SK-N-SH (cell line): Measurements from ENCODE around the gene ERBB2. TPM values are rescaled to one million over a fixed set of nuclear protein-coding genes. Genes with fewer than 3 reads are reported as not detected.

Source experiments
- CTCF ChIA-PET: fragments of 300-600, 350-600 bp; formaldehyde crosslinking; extraction: SDS; loops from one replicate; lab custom pipeline; 2021; lab: Yijun Ruan, JAX
- POLR2A ChIA-PET: fragments of 350-600 bp; sonication (Branson Sonifier 250); formaldehyde crosslinking; extraction: SDS; loops from one replicate; lab custom pipeline; 2020; ENCODE audit warnings: antibody characterized with exemption, inconsistent platforms; lab: Yijun Ruan, JAX
- DNase-seq: peaks from one replicate; pipeline ENCODE4 v3.0.0; 2012
- H2AFZ ChIP-seq: fragments of 200-600 bp; sonication (generic); 2 replicates; pipeline ENCODE4 v1.8.1; 2016; ENCODE audit warnings: antibody characterized with exemption, mild to moderate bottlenecking, low read depth
- H3F3A ChIP-seq: fragments of 200-600 bp; sonication (generic); replicated peaks from 2 replicates; pipeline ENCODE3; 2016; ENCODE audit warnings: antibody characterized with exemption, mild to moderate bottlenecking; ENCODE audit not compliant: insufficient read depth
- H3K27ac ChIP-seq, 2 experiments: fragments of 200-500 bp in 1 of 2; fragments of 200-600 bp in 1 of 2; sonication (Bioruptor generic) in 1 of 2; sonication (generic), shearing (Covaris generic) in 1 of 2; 2 replicates each; pipeline versions ENCODE4 v1.5.1 to v1.6.1; 2014 to 2016; ENCODE audit warnings: low read depth in 2 of 2, inconsistent platforms in 1 of 2, low read length in 1 of 2, mild to moderate bottlenecking in 1 of 2, mixed read lengths in 1 of 2
- H3K27me3 ChIP-seq: fragments of 200-600 bp; sonication (generic), shearing (Covaris generic); 2 replicates; pipeline ENCODE4 v1.6.1; 2016; ENCODE audit warnings: mixed run types; ENCODE audit not compliant: insufficient read depth
- H3K36me3 ChIP-seq, 2 experiments: fragments of 200-500 bp in 1 of 2; fragments of 200-600 bp in 1 of 2; sonication (Bioruptor generic) in 1 of 2; sonication (generic) in 1 of 2; replicated peaks in 1 of 2; 2 replicates each; pipeline versions ENCODE3 to v1.5.1; 2014 to 2016; ENCODE audit warnings: low read length in 1 of 2, mild to moderate bottlenecking in 1 of 2; ENCODE audit not compliant: insufficient read depth in 2 of 2, control insufficient read depth in 1 of 2
- H3K4me1 ChIP-seq, 2 experiments: fragments of 200-500 bp in 1 of 2; fragments of 200-600 bp in 1 of 2; sonication (Bioruptor generic) in 1 of 2; sonication (generic), shearing (Covaris generic) in 1 of 2; 2 replicates each; pipeline versions ENCODE4 v1.5.1 to v1.6.1; 2014 to 2016; ENCODE audit warnings: low read depth in 1 of 2, low read length in 1 of 2, mixed run types in 1 of 2; ENCODE audit not compliant: insufficient read depth in 2 of 2, control insufficient read depth in 1 of 2
- H3K4me2 ChIP-seq: fragments of 200-600 bp; sonication (generic), shearing (Covaris generic); 2 replicates; pipeline ENCODE4 v1.6.1; 2017; ENCODE audit warnings: mixed run types
- H3K4me3 ChIP-seq, 2 experiments: fragments of 200-500 bp in 1 of 2; fragments of 200-600 bp in 1 of 2; sonication (Bioruptor generic) in 1 of 2; sonication (generic), shearing (Covaris generic) in 1 of 2; 2 replicates each; pipeline versions ENCODE4 v1.5.1 to v1.8.1; 2014 to 2016; ENCODE audit warnings: low read depth in 2 of 2, inconsistent platforms in 1 of 2, low read length in 1 of 2, mild to moderate bottlenecking in 1 of 2, mixed read lengths in 1 of 2, moderate library complexity in 1 of 2
- H3K79me2 ChIP-seq: fragments of 200-600 bp; sonication (generic); 2 replicates; pipeline ENCODE4 v1.8.1; 2017; ENCODE audit warnings: mild to moderate bottlenecking; ENCODE audit not compliant: insufficient read depth
- H3K9ac ChIP-seq: fragments of 200-600 bp; sonication (generic); 2 replicates; pipeline ENCODE4 v1.6.1; 2017; ENCODE audit warnings: mixed run types
- H3K9me2 ChIP-seq: fragments of 200-600 bp; sonication (generic); 2 replicates; pipeline ENCODE4 v1.6.1; 2017; ENCODE audit warnings: mixed run types
- H3K9me3 ChIP-seq: fragments of 200-600 bp; sonication (generic); 2 replicates; pipeline ENCODE4 v1.6.1; 2017; ENCODE audit warnings: mixed run types, mild to moderate bottlenecking, moderate library complexity
- H4K20me1 ChIP-seq: fragments of 200-600 bp; sonication (generic); 2 replicates; pipeline ENCODE4 v1.6.1; 2017; ENCODE audit warnings: mild to moderate bottlenecking, mixed run types; ENCODE audit not compliant: insufficient read depth
- CHD2 ChIP-seq: fragments of 150-350 bp; IDR thresholded peaks from 2 replicates; pipeline ENCODE4 v1.6.1; 2018; ENCODE audit warnings: low read length; ENCODE audit not compliant: partially characterized antibody
- CTCF ChIP-seq: fragments of 200-600 bp; sonication (generic); IDR thresholded peaks from 2 replicates; pipeline ENCODE4 v1.6.1; 2017; ENCODE audit warnings: antibody characterized with exemption, mild to moderate bottlenecking, moderate library complexity
- ELF1 ChIP-seq: IDR thresholded peaks from 2 replicates; pipeline ENCODE4 v1.4.0; 2012
- GABPA ChIP-seq: IDR thresholded peaks from 2 replicates; pipeline ENCODE4 v1.4.0; 2012; ENCODE audit warnings: low read depth, mild to moderate bottlenecking
- GATA2 ChIP-seq: sonication (generic); formaldehyde crosslinking; IDR thresholded peaks from 2 replicates; pipeline ENCODE4 v1.5.0; 2020; ENCODE audit warnings: mild to moderate bottlenecking, missing genetic modification reagents
- IRF3 ChIP-seq: fragments of 150-350 bp; IDR thresholded peaks from 2 replicates; pipeline ENCODE4 v1.6.1; 2016; ENCODE audit warnings: mild to moderate bottlenecking, low read depth, low read length
- MEF2A ChIP-seq: IDR thresholded peaks from 2 replicates; pipeline ENCODE4 v1.4.0; 2012; ENCODE audit warnings: low read depth, borderline replicate concordance
- MXI1 ChIP-seq: IDR thresholded peaks from 2 replicates; pipeline ENCODE4 v1.6.1; 2012; ENCODE audit warnings: mild to moderate bottlenecking, low read depth, low read length, improper control_type of control experiment
- NRF1 ChIP-seq: IDR thresholded peaks from 2 replicates; pipeline ENCODE4 v1.6.1; 2012; ENCODE audit warnings: low read depth, mild to moderate bottlenecking, low read length
- PBX3 ChIP-seq: IDR thresholded peaks from 2 replicates; pipeline ENCODE4; 2012
- RCOR1 ChIP-seq: fragments of 150-350 bp; IDR thresholded peaks from 2 replicates; pipeline ENCODE4 v1.6.1; 2017; ENCODE audit warnings: antibody characterized with exemption, low read length
- REST ChIP-seq: IDR thresholded peaks from 2 replicates; pipeline ENCODE4 v1.6.1; 2012; ENCODE audit warnings: mild to moderate bottlenecking, low read depth, low read length, moderate library complexity
- TCF12 ChIP-seq: IDR thresholded peaks from 2 replicates; pipeline ENCODE4 v1.4.0; 2012
- WGBS: methylation state at CpG from one replicate; pipeline ENCODE4 v1.1.6; 2017; ENCODE audit warnings: low lambda C conversion rate; 5-methylcytosine and 5-hydroxymethylcytosine counted together
- polyA plus RNA-seq, 3 experiments: library from polyadenylated mRNA; depleted of rRNA; stranded (reverse); fragments of >200 nt; gene quantifications; 2 replicates each; pipeline ENCODE4 v1.2.3, GENCODE V29; 2012

Gene ERBB2
- polyA plus RNA-seq, 1 of the 3 experiments (the other 2 are of a cell fraction): 1.9 TPM

- H3K36me3 ChIP-seq: peaks cover 0 to 4% of the 10 kb centered on the region in 2 experiments
Measured at GRCh38 chr17:39726617-39727016, 26.8 kb downstream of the ERBB2 start.

More at GRCh38 chr17:39726617-39727016, 26.8 kb downstream of the ERBB2 start:
- H2AFZ ChIP-seq: no peak overlapping the region
- 100% methylated on average over 1 of the region's 9 CpGs for WGBS
- no peaks in the 10 kb centered on the region for H3K9me3 ChIP-seq
- no peaks in the 10 kb centered on the region for H4K20me1 ChIP-seq
- H3K4me3 ChIP-seq: no peak overlapping the region
- POLR2A ChIA-PET: no interaction called here
- H3K9ac ChIP-seq: no peak overlapping the region
- H3K4me2 ChIP-seq: no peak overlapping the region
- H3K9me2 ChIP-seq: no peaks in the 10 kb centered on the region
- no peak for DNase-seq
- TF ChIP-seq REST: no peak
- TF ChIP-seq MEF2A: no peak
- TF ChIP-seq IRF3: no peak
- TF ChIP-seq ELF1: no peak
- no peak for TF ChIP-seq TCF12
- TF ChIP-seq NRF1: no peak
- TF ChIP-seq RCOR1: no peak
- TF ChIP-seq CHD2: no peak
- TF ChIP-seq GATA2 (CRISPR knock-in tag): no peak
- no peak for TF ChIP-seq MXI1
- no peak for TF ChIP-seq PBX3
- TF ChIP-seq GABPA: no peak
- no peak for TF ChIP-seq CTCF
- TF ChIP-seq, all 33 proteins: peak for 0
- Histone ChIP-seq H3K4me1 (peaks cover 0 to 8% of the 10 kb centered on the region in 2 experiments; a peak in 1 of 4 replicates), H3K79me2 (no peaks in the 10 kb centered on the region; the same call in 1 of the 2 replicates), H3K27ac (no peak overlapping the region), H3F3A (no peaks in the 10 kb centered on the region), H3K27me3 (no peaks in the 10 kb centered on the region)
- CTCF ChIA-PET: no interaction called here
